Nephron (organoid): ENCODE measurements around the gene MROH7.

Experiments used
- H3K27ac Mint-ChIP-seq, 3 experiments: 2 replicates each; pipeline ENCODE4 v1.8.0; 2020; ENCODE audit warnings: mixed read lengths in 3 of 3, mild to moderate bottlenecking in 2 of 3, moderate library complexity in 1 of 3
- H3K27me3 Mint-ChIP-seq: 2 replicates; pipeline ENCODE4 v1.8.0; 2021; ENCODE audit warnings: low read depth, mild to moderate bottlenecking, moderate library complexity, mixed read lengths
- H3K36me3 Mint-ChIP-seq: 2 replicates; pipeline ENCODE4 v1.8.0; 2020; ENCODE audit warnings: low read depth, mixed read lengths
- H3K4me1 Mint-ChIP-seq: 2 replicates; pipeline ENCODE4 v1.8.0; 2020; ENCODE audit warnings: mixed read lengths
- H3K4me3 Mint-ChIP-seq, 3 experiments: 2 replicates each; pipeline ENCODE4 v1.8.0; 2020; ENCODE audit warnings: mild to moderate bottlenecking in 3 of 3, mixed read lengths in 3 of 3, moderate library complexity in 2 of 3
- H3K9me3 Mint-ChIP-seq: 2 replicates; pipeline ENCODE4 v1.8.0; 2020; ENCODE audit warnings: mixed read lengths
- TF ChIP-seq, protein P1 (sequence below), 3 experiments: fragments of 200-600 bp; sonication (generic); IDR thresholded peaks; one replicate each; pipeline ENCODE4 v1.5.0; 2021; ENCODE audit warnings: antibody characterized with exemption in 3 of 3; ENCODE audit not compliant: unreplicated experiment in 3 of 3

The MROH7 gene

DNA sequence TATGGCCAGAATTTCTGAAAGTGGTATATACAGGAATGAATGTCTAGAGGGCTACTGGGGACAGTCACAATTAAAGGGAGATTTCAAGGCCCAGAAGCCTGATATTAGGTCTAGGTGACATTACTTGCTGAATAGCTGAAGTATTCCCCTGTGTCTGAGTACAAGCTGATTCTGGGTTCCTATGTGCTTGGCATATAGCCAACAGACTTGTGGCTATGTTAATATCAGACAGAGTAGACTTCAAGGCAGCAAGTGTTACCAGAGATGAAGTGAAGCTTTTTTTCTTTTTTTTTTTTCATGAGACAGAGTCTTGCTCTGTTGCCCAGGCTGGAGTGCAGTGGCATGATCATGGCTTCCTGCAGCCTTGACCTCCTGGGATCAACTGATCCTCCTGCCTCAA, 82.4 kb downstream of the MROH7 start:
- Mint-ChIP-seq H3K4me1 (no peaks in the 10 kb centered on the region), H3K27me3 (no peaks in the 10 kb centered on the region), H3K27ac (no peak overlapping the region), H3K9me3 (peaks cover 22% of the 10 kb centered on the region), H3K4me3 (no peak overlapping the region), H3K36me3 (peaks cover 87% of the 10 kb centered on the region)
- TF ChIP-seq, protein P1, sequence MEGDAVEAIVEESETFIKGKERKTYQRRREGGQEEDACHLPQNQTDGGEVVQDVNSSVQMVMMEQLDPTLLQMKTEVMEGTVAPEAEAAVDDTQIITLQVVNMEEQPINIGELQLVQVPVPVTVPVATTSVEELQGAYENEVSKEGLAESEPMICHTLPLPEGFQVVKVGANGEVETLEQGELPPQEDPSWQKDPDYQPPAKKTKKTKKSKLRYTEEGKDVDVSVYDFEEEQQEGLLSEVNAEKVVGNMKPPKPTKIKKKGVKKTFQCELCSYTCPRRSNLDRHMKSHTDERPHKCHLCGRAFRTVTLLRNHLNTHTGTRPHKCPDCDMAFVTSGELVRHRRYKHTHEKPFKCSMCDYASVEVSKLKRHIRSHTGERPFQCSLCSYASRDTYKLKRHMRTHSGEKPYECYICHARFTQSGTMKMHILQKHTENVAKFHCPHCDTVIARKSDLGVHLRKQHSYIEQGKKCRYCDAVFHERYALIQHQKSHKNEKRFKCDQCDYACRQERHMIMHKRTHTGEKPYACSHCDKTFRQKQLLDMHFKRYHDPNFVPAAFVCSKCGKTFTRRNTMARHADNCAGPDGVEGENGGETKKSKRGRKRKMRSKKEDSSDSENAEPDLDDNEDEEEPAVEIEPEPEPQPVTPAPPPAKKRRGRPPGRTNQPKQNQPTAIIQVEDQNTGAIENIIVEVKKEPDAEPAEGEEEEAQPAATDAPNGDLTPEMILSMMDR (IDR thresholded peaks at IDR 0.05; ENCODE audit: unreplicated experiment in 3 of 3) = no peak

DNA sequence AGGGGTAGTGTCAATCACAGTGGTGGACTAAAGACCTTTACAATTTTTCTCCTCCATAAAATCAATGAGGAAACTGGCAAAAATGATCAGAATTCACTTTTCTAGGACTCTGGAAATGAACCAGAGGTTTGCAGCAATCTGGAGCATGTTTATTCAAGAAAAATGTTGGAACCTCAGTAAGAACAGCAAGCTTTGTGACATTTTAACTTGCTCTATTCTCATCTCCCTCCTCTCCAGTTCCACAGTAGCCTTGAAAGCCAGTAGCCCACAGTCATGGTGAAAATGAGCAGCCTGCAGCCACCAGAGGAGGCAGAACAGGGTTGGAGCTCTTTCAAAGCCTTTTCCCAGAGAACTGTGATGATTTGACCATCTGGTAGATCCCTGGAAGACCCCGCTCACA, 83.2 kb downstream of the MROH7 start:
- TF ChIP-seq, protein P1 (IDR thresholded peaks at IDR 0.05; ENCODE audit: unreplicated experiment in 3 of 3) = no peak
- Mint-ChIP-seq H3K27ac (no peak overlapping the region), H3K36me3 (peaks cover 88% of the 10 kb centered on the region), H3K4me3 (no peak overlapping the region), H3K9me3 (peaks cover 22% of the 10 kb centered on the region), H3K27me3 (no peaks in the 10 kb centered on the region), H3K4me1 (no peaks in the 10 kb centered on the region)

DNA sequence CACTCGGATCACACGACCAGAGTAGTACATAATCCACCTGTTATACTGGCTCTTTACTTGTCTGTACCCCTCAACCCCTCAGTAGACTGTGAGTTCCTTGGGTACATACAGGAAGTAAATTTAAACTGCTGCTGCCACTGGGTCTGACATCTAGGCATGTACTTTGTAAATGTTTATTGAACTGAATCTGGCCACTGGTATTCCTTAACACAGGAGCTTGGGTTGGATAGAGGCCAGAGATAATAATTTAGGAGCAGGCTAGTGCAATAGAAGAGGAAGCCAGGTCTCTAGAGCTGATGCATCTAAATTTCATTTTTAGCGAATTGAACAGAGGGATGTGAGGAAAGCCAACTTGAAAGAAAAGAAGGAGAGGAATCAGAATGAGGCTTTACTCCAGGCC, 86.4 kb downstream of the MROH7 start:
- H3K27ac Mint-ChIP-seq = no peak overlapping the region

DNA sequence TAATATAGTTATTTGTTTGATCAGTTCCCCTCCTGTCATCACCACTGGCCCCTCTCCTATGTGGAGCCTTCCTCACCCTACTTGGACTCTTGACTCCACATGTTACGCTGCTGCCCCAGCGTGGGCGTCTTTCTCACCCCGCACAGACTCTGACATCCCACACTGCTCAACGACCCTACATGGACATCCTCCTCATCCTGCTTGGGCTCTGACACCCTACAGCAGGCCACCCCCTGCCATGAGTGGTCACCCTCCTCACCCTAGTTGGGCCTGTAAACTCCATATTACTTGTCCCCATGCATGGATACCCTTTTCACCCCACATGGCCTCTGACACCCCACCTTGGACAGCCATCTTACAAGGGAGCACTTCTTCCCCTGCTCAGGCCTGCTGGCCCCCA, 95.1 kb downstream of the MROH7 start:
- no peak overlapping the region for H3K27ac Mint-ChIP-seq
- no peaks in the 10 kb centered on the region for H3K27me3 Mint-ChIP-seq
- TF ChIP-seq, protein P1 (IDR thresholded peaks at IDR 0.05; ENCODE audit: unreplicated experiment in 3 of 3) = no peak

More for the DNA sequence above, 86.4 kb downstream of the MROH7 start:
- H3K27me3 Mint-ChIP-seq = no peaks in the 10 kb centered on the region
- no peak overlapping the region for H3K4me3 Mint-ChIP-seq
- no peaks in the 10 kb centered on the region for H3K4me1 Mint-ChIP-seq
- H3K9me3 Mint-ChIP-seq = peaks cover 22% of the 10 kb centered on the region
- peaks cover 81% of the 10 kb centered on the region for H3K36me3 Mint-ChIP-seq
- TF ChIP-seq, protein P1 (IDR thresholded peaks at IDR 0.05; ENCODE audit: unreplicated experiment in 3 of 3) = no peak

DNA sequence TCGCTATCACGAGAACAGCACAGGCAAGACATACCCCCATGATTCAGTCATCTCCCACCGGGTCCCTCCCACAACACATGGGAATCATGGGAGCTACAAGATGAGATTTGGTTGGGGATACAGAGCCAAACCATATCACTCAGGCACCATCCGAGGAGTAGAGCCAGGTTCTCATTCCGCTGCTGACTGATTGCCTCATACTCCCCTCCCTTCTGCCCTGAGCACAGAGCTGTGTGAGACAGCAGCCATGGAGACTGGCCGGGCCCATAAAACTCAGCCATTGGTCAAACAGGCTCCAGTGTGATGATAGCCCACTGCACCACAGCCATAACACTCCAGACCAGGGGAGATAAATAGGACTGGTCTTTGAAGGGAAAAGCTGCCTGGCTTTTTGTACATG, 96.7 kb downstream of the MROH7 start:
- no peaks in the 10 kb centered on the region for H3K9me3 Mint-ChIP-seq
- H3K4me3 Mint-ChIP-seq = no peak overlapping the region
- H3K27me3 Mint-ChIP-seq = no peaks in the 10 kb centered on the region
- no peaks in the 10 kb centered on the region for H3K4me1 Mint-ChIP-seq
- TF ChIP-seq, protein P1 (IDR thresholded peaks at IDR 0.05; ENCODE audit: unreplicated experiment in 3 of 3) = no peak
- H3K36me3 Mint-ChIP-seq = peaks cover 69% of the 10 kb centered on the region
- H3K27ac Mint-ChIP-seq = no peak overlapping the region

More for the DNA sequence above, 95.1 kb downstream of the MROH7 start:
- H3K4me3 Mint-ChIP-seq = no peak overlapping the region
- peaks cover 62% of the 10 kb centered on the region for H3K36me3 Mint-ChIP-seq
- no peaks in the 10 kb centered on the region for H3K4me1 Mint-ChIP-seq
- H3K9me3 Mint-ChIP-seq = no peaks in the 10 kb centered on the region

DNA sequence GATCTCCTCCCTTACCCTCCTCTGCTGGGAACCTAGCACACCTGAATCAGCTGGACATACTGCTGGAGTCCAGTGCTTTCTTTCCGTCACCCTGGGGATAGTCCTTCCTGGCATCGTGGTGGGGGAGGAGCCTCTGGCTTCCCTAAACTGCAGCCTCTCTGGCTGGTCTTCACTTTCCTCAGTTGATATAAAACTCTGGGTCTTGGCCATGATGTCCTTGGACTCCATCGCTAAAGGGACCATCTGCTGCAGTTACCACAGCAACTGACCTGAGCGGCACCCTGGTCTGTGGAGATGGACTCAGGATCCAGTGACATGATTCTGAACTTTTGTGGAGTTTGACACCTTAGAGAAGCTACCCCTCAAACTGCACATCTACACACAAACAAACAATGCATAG, 99.9 kb downstream of the MROH7 start:
- H3K27me3 Mint-ChIP-seq = no peaks in the 10 kb centered on the region
- TF ChIP-seq, protein P1 (IDR thresholded peaks at IDR 0.05; ENCODE audit: unreplicated experiment in 3 of 3) = no peak
- H3K4me1 Mint-ChIP-seq = no peaks in the 10 kb centered on the region
- no peaks in the 10 kb centered on the region for H3K9me3 Mint-ChIP-seq
- H3K27ac Mint-ChIP-seq = no peak overlapping the region
- H3K36me3 Mint-ChIP-seq = peaks cover 49% of the 10 kb centered on the region
- no peak overlapping the region for H3K4me3 Mint-ChIP-seq
